Measurements from ENCODE around the gene PAX2.

DNA sequence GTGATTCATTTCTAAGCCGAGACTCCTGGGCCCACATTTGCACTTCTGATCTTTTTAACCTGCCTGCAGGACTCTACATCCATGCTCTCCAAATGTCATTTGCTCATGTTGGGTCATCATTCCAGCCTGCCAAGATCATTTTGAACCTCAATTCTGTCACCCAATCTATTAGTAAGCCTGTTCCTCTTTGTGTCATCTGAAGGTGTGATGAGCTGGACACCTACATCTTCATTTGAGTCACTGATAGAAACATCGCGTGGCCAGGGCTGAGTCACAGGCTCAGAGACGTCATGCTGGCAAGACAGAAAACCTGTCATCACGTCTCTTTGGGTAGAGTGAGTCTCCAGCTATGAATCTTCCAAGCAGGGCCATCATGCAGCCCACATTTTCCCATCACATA, 102.1 kb downstream of the PAX2 start:
- TF ChIP-seq, protein P1, sequence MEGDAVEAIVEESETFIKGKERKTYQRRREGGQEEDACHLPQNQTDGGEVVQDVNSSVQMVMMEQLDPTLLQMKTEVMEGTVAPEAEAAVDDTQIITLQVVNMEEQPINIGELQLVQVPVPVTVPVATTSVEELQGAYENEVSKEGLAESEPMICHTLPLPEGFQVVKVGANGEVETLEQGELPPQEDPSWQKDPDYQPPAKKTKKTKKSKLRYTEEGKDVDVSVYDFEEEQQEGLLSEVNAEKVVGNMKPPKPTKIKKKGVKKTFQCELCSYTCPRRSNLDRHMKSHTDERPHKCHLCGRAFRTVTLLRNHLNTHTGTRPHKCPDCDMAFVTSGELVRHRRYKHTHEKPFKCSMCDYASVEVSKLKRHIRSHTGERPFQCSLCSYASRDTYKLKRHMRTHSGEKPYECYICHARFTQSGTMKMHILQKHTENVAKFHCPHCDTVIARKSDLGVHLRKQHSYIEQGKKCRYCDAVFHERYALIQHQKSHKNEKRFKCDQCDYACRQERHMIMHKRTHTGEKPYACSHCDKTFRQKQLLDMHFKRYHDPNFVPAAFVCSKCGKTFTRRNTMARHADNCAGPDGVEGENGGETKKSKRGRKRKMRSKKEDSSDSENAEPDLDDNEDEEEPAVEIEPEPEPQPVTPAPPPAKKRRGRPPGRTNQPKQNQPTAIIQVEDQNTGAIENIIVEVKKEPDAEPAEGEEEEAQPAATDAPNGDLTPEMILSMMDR (IDR thresholded peaks at IDR 0.05), result no peak
- TF ChIP-seq POLR2AphosphoS5 (IDR thresholded peaks at IDR 0.05) (no peak), POLR2A (IDR thresholded peaks at IDR 0.05) (no peak), EP300 (IDR thresholded peaks at IDR 0.05) (no peak)

Data from suprapubic skin (tissue), 4 donors.